Stimulated activated CD8-positive, alpha-beta memory T cell treated with anti-CD3 and anti-CD28 coated beads, Interleukin-4, amount 100 ng/mL, for 1 hour (primary cell): ENCODE data around the gene MSANTD2.
A peak's percentile ranks its signal among the peaks of the same experiment; 100 is the strongest.
"Not testable (repeated sequence)": the region's sequence is repeated elsewhere in the genome, so short reads cannot be mapped to it uniquely, and the experiment has no call there.

Experiments used
- DNase-seq, 2 donors: peaks; one replicate each; pipeline ENCODE4 v3.0.0-alpha.2; 2020; ENCODE audit warnings: low read depth in 2 of 2, low spot score in 1 of 2

Gene MSANTD2

DNA sequence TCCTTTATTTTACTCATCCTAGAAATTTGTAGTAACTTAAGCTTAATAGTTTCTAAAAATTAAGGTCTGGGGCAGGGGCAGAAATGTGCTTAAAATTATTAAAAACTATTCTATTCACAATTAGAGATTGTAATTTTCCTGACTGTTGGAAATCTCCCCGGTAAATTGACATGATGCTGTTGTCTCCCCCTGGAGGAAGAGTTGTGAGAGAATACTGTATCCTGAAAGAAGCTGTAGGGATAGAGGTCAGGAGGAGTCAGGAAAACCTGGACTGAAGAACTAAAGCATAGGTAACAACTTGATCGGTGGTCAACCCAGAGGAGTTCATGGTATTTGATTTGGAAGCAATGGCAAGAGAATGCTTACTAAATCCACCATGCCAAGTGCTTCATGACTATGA, 21.9 kb downstream of the MSANTD2 start:
- DNase-seq: no peak

GRCh38 chr11:124776865-124777645, 23.2 kb downstream of the MSANTD2 start:
- no peak for DNase-seq

DNA sequence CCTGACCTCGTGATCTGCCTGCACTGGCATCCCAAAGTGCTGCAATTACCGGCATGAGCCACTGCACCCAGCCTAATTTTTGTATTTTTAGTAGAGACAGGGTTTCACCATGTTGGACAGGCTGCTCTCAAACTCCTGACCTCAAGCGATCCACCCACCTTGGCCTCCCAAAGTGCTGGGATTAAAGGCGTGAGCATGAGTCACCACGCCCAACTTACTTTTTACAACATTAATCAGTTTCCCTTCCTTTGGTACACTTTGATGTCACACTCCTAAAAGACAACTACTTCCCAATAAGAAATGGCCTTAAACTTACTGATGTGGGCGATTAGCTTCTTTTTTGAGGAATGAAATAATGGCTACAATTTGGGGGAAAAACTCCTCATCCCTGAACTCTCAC, 29.2 kb downstream of the MSANTD2 start:
- not testable (repeated sequence) for DNase-seq

- no peak for DNase-seq
Observed at GRCh38 chr11:124769806-124770774, 30.1 kb downstream of the MSANTD2 start.

GRCh38 chr11:124768914-124769313, 31.3 kb downstream of the MSANTD2 start:
- no peak for DNase-seq

- DNase-seq: no peak
Observed at GRCh38 chr11:124766156-124766555, 34.0 kb downstream of the MSANTD2 start.

DNA sequence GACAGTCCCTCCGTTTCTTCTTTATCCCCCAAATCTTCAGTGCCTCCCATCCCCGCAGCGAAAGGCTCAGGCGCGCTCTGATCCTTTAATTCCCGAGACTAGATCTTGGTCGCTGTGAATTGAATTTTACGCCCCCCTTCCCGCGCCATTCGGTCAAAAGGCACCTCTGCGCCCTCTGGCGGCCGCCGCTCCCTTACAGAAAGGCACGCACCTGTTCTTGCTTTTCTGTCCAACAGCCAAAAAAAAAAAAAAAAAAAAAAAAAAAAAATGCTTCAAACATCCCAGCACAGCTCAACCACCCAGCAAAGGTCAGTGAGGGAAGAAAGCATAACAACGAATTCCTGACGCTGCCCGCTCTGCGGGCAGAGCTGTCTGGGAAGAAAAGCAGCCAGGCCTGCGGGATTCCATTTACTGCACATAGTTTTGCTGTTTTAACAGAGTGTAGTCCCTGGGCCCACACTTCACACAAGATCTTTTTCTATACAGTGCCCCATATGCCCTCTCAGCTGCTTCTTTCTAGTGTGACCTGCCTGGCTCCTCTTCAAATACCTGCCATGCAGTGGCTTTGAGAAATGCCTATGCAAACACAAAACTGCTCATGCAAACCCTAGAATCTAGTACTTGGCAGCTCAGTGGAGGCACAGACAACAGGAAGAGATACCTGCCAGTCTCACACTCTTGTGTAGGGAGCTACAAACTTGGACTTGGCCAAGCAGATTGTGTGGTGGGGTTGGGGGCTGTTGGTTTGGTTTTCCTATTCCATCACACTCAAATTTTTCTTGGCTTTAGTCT, 36.9 kb downstream of the MSANTD2 start:
- peak; percentile 82 to 85 for DNase-seq

GRCh38 chr11:124762624-124763155, 37.5 kb downstream of the MSANTD2 start:
- DNase-seq: no peak

DNA sequence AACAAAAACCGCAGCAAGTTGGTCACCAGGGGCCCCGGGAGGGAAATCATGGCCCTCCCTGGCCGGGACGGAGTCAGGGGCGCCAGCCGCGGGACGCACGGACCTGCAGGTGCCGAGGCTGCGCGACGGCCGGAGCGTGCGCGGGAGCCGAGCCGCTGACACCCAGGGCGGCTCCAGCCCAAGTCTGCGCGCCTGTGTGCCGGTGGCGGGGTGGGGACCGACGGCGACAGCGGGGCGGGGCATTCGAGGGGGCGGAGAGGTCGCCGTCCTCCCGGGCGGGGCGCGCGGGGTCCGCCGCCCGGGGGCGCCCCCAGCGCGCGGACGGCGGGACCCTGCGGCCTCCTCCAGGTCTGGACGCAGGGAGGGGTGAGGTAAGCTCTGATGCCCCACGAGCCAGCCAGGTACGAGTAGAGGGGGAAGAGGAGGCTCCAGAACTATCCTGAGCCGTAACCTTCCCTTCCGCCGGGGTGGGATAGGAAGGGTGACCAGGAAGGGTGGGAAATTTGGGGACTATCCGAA, 38.0 kb downstream of the MSANTD2 start, which contains the start of gene ESAM:
Gene ESAM (minus strand): TSS at position 186 of the 519 bp plus-strand sequence. CDS start 136 bp downstream, at position 50.
- DNase-seq: peak in 1 of 2 donors; percentile 49

GRCh38 chr11:124761301-124762104, 38.7 kb downstream of the MSANTD2 start:
- no peak for DNase-seq

- no peak for DNase-seq
Observed at GRCh38 chr11:124760806-124761205, 39.4 kb downstream of the MSANTD2 start.

- no peak for DNase-seq
Observed at GRCh38 chr11:124760205-124760652, 40.0 kb downstream of the MSANTD2 start.

DNA sequence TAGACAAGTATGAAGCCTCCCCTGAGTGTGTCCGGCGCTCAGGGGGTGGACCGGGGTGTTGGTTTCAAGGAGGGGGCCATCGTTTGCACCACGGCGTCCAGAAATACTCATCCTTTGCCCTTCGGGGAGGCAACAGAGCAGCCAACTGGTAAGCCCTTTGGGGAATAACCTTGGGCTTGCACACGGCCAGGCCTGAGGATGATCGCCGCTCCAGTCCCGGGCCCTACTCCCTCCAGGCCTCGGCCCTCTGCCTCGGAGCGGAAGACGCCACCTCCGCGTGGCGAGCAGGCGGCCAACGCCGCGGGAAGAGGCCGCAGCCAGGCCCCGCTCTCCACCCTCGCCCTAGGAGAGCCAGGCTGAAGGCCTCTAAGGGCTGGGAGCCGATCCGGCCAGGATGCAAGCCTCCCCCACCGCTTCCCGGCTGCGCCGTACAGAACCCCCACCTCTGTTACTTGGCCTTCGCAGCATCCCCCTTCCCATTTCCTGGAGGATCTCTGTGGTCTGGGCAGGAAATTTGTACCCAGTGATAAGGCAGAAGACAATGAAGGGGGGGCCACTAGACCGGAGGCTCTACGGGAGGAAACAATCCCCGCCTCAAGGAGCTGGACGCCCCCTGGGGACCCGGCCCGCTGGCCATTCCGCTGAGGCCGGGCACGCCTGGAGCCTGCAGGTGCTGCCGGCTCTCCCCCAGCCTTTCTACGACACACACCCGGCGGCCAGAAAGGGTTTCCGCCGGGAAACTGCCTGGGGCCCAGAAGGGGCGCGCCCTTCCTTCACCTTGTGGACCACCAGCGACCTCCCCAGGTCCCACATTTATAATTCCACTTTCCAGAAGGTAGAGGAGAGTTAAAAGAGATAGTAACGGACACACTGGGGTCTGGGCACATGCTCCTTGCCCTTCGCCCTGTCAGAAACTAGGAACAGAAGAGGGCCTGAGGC, 40.7 kb downstream of the MSANTD2 start:
- no peak for DNase-seq

- no peak for DNase-seq
Observed at GRCh38 chr11:124758355-124759265, 41.6 kb downstream of the MSANTD2 start.

DNA sequence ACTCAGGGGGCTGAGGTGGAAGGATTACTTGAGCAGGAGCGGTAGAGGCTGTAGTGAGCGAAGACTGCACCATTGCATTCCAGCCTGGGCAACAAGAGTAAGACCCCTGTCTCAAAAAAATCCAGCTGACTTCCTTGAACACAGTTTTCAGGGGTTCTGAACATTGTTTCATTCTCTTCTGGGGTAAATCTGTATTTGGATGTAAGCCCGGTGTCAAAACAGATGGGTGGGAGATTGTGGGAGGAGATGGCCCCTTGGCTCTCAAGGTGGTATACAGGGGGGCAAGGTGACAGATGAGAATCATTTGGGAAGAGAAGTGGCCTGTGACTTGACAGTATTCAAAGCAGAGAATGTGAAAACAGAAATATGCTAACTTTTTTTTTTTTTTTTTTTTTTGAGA, 42.9 kb downstream of the MSANTD2 start:
- no peak for DNase-seq

DNA sequence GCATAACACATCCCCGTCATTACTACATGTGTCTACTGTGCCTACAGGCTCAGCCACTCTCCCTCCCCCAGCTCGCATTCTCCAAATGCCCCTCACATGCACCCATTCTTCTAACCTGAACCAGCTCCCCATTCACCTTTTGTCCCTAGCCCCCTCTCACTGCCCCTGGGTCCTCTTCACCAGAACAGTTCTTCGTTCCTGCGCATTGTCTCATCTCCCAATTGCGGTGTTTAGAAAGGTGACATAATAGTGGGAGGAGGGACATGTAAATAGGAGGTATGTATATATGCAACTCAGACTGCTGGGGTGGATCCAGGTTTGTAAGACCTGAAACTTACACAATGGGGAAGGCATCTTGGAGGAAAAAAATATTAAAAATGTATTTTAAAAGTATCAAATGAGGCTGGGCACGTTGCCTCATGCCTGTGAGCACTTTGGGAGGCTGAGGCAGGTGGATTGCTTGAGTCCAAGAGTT, 43.4 kb downstream of the MSANTD2 start:
- no peak for DNase-seq

GRCh38 chr11:124756033-124756752, 44.0 kb downstream of the MSANTD2 start:
- no peak for DNase-seq
